Naive thymus-derived CD4-positive, alpha-beta T cell (primary cell): ENCODE measurements around the gene EHHADH. TPM values are rescaled to one million over a fixed set of nuclear protein-coding genes. Genes with fewer than 3 reads are reported as not detected.

Experiments
- ATAC-seq: fragments of 150-1000 bp; cut with Tn5 transposase; 2 replicates; pipeline ENCODE4 v1.10.0; 2021; ENCODE audit warnings: mild to moderate bottlenecking, moderate library complexity
- CTCF ChIA-PET: fragments of 350-600 bp; sonication (Branson Sonifier 250); formaldehyde crosslinking; loops from one replicate; lab custom pipeline; 2021; ENCODE audit warnings: antibody characterized with exemption; lab: Charles Lee
- POLR2A ChIA-PET: fragments of 350-600 bp; sonication (Branson Sonifier 250); formaldehyde crosslinking; loops from one replicate; lab custom pipeline; 2021; ENCODE audit warnings: antibody characterized with exemption, inconsistent platforms; lab: Charles Lee
- DNase-seq, 9 donors: peaks; one replicate each; pipeline versions ENCODE4 v3.0.0 to v3.0.0-alpha.2; 2020 to 2022; ENCODE audit warnings: mixed read lengths in 1 of 9
- H3K27ac ChIP-seq: one replicate; pipeline ENCODE4 v1.7.0; 2013; ENCODE audit warnings: mild to moderate bottlenecking, low read depth, low read length, moderate library complexity
- H3K27me3 ChIP-seq, 2 donors: one replicate each; pipeline ENCODE4 v1.7.0; 2013; ENCODE audit warnings: low read length in 2 of 2, mild to moderate bottlenecking in 2 of 2, moderate library complexity in 2 of 2; ENCODE audit not compliant: control insufficient read depth in 2 of 2, insufficient read depth in 2 of 2
- H3K36me3 ChIP-seq, 3 experiments: 1 replicate in 2 of 3; 2 replicates in 1 of 3; pipeline ENCODE4 v1.7.0; 2013; ENCODE audit warnings: low read length in 3 of 3, mild to moderate bottlenecking in 3 of 3, moderate library complexity in 1 of 3; ENCODE audit not compliant: insufficient read depth in 3 of 3, control insufficient read depth in 2 of 3
- H3K4me1 ChIP-seq, 2 donors: one replicate each; pipeline ENCODE4 v1.7.0; 2013; ENCODE audit warnings: low read length in 2 of 2, mild to moderate bottlenecking in 2 of 2, moderate library complexity in 1 of 2; ENCODE audit not compliant: control insufficient read depth in 2 of 2, insufficient read depth in 2 of 2
- H3K4me3 ChIP-seq: 2 replicates; pipeline ENCODE4 v1.7.0; 2013; ENCODE audit warnings: mild to moderate bottlenecking, low read length
- H3K9me3 ChIP-seq, 3 experiments: 1 replicate in 2 of 3; 2 replicates in 1 of 3; pipeline ENCODE4 v1.7.0; 2013; ENCODE audit warnings: low read length in 3 of 3; ENCODE audit not compliant: control insufficient read depth in 2 of 3
- H3K27ac Mint-ChIP-seq, 9 donors: one replicate each; pipeline ENCODE4 v1.8.0; 2020 to 2022; ENCODE audit warnings: mixed read lengths in 9 of 9, mild to moderate bottlenecking in 8 of 9, moderate library complexity in 5 of 9, inconsistent platforms in 2 of 9
- H3K27me3 Mint-ChIP-seq, 5 donors: one replicate each; pipeline ENCODE4 v1.8.0; 2021 to 2022; ENCODE audit warnings: mixed read lengths in 5 of 5, mild to moderate bottlenecking in 1 of 5
- H3K36me3 Mint-ChIP-seq, 5 donors: one replicate each; pipeline ENCODE4 v1.8.0; 2020 to 2022; ENCODE audit warnings: mixed read lengths in 5 of 5, mild to moderate bottlenecking in 3 of 5, inconsistent platforms in 1 of 5
- H3K4me1 Mint-ChIP-seq, 7 donors: one replicate each; pipeline ENCODE4 v1.8.0; 2020 to 2022; ENCODE audit warnings: mixed read lengths in 7 of 7, mild to moderate bottlenecking in 3 of 7, inconsistent platforms in 1 of 7
- H3K4me3 Mint-ChIP-seq, 10 donors: one replicate each; pipeline ENCODE4 v1.8.0; 2020 to 2022; ENCODE audit warnings: mild to moderate bottlenecking in 10 of 10, mixed read lengths in 10 of 10, moderate library complexity in 6 of 10, inconsistent platforms in 2 of 10
- H3K9me3 Mint-ChIP-seq, 11 donors: one replicate each; pipeline ENCODE4 v1.8.0; 2020 to 2022; ENCODE audit warnings: mixed read lengths in 11 of 11, mild to moderate bottlenecking in 4 of 11, inconsistent platforms in 1 of 11, moderate library complexity in 1 of 11
- intact Hi-C, 2 donors: fragments of 100-400 bp; cut with micrococcal nuclease; formaldehyde crosslinking; loops; one replicate each; pipeline ENCODE4 v1.15.1; 2023
- polyA plus RNA-seq, 2 donors: library from polyadenylated mRNA; unstranded; fragments of 300-500 nt; fragmentation: Illumina TruSeq; gene quantifications; one replicate each; pipeline ENCODE4 v1.2.3, GENCODE V29; 2021
- total RNA-seq, 6 experiments: library from RNA in 5 of 6; stranded (reverse) in 5 of 6; gene quantifications; 1 replicate in 5 of 6; 2 replicates in 1 of 6; pipeline ENCODE4 v1.2.3 and lab custom pipeline; 2021 to 2026

The EHHADH gene
- total and polyA plus RNA-seq, 7 experiments from 2014 or later = 0.45 to 1.7 (median 1.3) TPM

DNA sequence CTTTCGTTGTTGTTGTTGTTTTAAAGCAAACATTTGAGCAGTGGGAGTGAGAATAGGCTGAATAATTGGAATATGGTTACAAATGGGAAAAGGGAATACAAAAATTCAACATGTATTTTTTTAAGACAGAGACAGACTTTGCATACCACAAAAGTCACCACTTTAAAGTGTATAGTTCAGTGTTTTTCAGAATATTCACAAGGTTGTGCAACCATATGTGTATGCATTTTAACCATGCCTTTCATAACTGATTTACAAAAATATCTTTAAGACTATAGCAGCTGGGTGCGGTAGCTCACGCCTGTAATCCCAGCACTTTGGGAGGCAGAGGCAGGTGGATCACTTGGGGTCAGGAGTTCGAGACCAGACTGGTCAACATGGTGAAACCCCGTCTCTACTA is 41.3 kb downstream of the EHHADH start:
- no peaks in the 10 kb centered on the region for H3K9me3 ChIP-seq
- H3K4me3 Mint-ChIP-seq = no peak overlapping the region
- H3K27ac ChIP-seq = no peak overlapping the region
- no peaks in the 10 kb centered on the region for H3K4me1 Mint-ChIP-seq
- H3K27ac Mint-ChIP-seq = no peak overlapping the region
- H3K36me3 ChIP-seq = no peaks in the 10 kb centered on the region
- no peaks in the 10 kb centered on the region for H3K4me1 ChIP-seq
- H3K27me3 ChIP-seq = no peaks in the 10 kb centered on the region
- no peak overlapping the region for H3K4me3 ChIP-seq
- no peak for ATAC-seq
- ChIA-PET POLR2A (no interaction called here), CTCF (no interaction called here)
- no peak for DNase-seq
- H3K36me3 Mint-ChIP-seq = peaks cover 0 to 4% (median 0%) of the 10 kb centered on the region in 5 donors
- intact Hi-C loops = no loop called here
- no peaks in the 10 kb centered on the region for H3K27me3 Mint-ChIP-seq
- no peaks in the 10 kb centered on the region for H3K9me3 Mint-ChIP-seq

DNA sequence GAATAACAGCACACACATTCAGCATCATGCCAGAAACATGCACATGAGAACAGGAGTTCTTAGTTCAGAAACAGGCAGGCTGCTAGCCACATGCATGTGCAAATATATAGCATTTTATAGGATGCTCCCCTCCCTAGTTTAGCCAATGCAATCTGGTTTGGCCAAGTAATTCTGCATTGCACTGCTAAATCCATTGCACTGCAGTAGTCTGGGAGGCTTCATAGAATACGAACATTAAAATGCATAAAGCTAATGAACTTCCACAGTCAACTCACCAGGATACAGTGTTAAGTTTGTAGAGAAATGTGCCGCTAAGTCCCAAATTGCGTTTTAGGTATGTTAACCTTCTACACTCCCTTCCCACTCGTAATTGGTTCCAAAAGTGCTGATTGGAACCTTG is 41.8 kb downstream of the EHHADH start:
- Histone ChIP-seq H3K9me3 (no peaks in the 10 kb centered on the region), H3K36me3 (no peaks in the 10 kb centered on the region), H3K27me3 (no peaks in the 10 kb centered on the region), H3K27ac (no peak overlapping the region), H3K4me3 (no peak overlapping the region), H3K4me1 (no peaks in the 10 kb centered on the region)
- no peak for ATAC-seq
- Mint-ChIP-seq H3K4me1 (no peaks in the 10 kb centered on the region), H3K27ac (no peak overlapping the region), H3K27me3 (no peaks in the 10 kb centered on the region), H3K36me3 (peaks cover 0 to 4% (median 0%) of the 10 kb centered on the region in 5 donors), H3K4me3 (no peak overlapping the region), H3K9me3 (no peaks in the 10 kb centered on the region)
- ChIA-PET POLR2A (no interaction called here), CTCF (no interaction called here)
- DNase-seq = no peak
- intact Hi-C loops = no loop called here

DNA sequence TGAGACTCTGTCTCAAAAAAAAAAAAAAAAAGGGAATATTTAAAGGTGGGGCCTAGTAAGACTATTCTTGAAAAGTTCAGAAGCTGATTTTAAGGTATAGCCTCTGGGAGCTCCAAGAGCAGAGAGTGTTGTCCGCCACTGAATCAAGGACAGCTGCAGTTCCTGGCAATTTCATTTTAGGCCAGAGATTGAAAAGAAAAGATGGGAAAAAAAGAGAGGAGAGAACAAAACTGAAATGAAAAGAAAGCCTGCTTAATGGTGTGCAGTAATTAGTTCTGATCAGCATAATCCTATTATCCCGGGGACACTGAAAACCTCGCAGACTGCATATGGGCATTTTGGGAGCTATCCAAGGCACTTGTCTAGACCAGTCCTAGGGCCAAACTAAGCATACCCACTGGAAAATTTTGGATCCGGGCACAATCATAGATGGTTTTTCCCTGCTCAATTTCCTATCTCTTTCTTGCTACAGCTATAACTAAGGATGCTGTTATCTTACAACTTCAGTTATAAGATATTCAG is 43.2 kb downstream of the EHHADH start:
- DNase-seq = no peak
- H3K36me3 ChIP-seq = no peaks in the 10 kb centered on the region
- intact Hi-C loops = no loop called here
- Mint-ChIP-seq H3K27ac (no peak overlapping the region), H3K36me3 (peaks cover 0 to 4% (median 0%) of the 10 kb centered on the region in 5 donors), H3K4me1 (no peaks in the 10 kb centered on the region), H3K4me3 (no peak overlapping the region), H3K9me3 (no peaks in the 10 kb centered on the region), H3K27me3 (no peaks in the 10 kb centered on the region)
- no peak overlapping the region for H3K4me3 ChIP-seq
- ATAC-seq = no peak
- H3K4me1 ChIP-seq = no peaks in the 10 kb centered on the region
- H3K9me3 ChIP-seq = no peaks in the 10 kb centered on the region
- ChIA-PET POLR2A (no interaction called here), CTCF (no interaction called here)
- no peak overlapping the region for H3K27ac ChIP-seq
- H3K27me3 ChIP-seq = no peaks in the 10 kb centered on the region

DNA sequence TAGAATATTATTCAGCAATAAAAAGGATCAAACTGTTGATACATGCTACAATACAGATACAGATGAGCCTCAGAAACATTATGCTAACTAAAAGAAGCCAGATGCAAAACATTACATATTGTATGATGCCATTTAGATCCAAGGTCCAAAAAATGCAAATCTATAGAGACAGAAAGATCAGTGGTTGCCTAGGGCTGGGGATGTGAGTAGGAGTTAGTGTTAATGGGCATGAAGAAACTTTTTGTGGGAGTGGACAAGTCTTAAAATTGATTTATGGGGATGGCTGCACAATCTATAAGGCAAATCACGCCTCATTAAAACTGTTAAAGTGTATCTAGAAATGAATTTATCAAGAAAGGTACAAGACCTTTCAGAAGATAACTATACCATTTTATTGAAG is 45.0 kb downstream of the EHHADH start:
- Mint-ChIP-seq H3K9me3 (no peaks in the 10 kb centered on the region), H3K4me1 (no peaks in the 10 kb centered on the region), H3K27ac (no peak overlapping the region), H3K27me3 (no peaks in the 10 kb centered on the region), H3K36me3 (peaks cover 0 to 7% (median 0%) of the 10 kb centered on the region in 5 donors), H3K4me3 (no peak overlapping the region)
- no peaks in the 10 kb centered on the region for H3K36me3 ChIP-seq
- H3K27me3 ChIP-seq = no peaks in the 10 kb centered on the region
- no peaks in the 10 kb centered on the region for H3K9me3 ChIP-seq
- ATAC-seq (no peak), DNase-seq (no peak)
- H3K4me1 ChIP-seq = no peaks in the 10 kb centered on the region
- intact Hi-C loops = no loop called here
- ChIA-PET CTCF (no interaction called here), POLR2A (no interaction called here)
- no peak overlapping the region for H3K27ac ChIP-seq
- no peak overlapping the region for H3K4me3 ChIP-seq

DNA sequence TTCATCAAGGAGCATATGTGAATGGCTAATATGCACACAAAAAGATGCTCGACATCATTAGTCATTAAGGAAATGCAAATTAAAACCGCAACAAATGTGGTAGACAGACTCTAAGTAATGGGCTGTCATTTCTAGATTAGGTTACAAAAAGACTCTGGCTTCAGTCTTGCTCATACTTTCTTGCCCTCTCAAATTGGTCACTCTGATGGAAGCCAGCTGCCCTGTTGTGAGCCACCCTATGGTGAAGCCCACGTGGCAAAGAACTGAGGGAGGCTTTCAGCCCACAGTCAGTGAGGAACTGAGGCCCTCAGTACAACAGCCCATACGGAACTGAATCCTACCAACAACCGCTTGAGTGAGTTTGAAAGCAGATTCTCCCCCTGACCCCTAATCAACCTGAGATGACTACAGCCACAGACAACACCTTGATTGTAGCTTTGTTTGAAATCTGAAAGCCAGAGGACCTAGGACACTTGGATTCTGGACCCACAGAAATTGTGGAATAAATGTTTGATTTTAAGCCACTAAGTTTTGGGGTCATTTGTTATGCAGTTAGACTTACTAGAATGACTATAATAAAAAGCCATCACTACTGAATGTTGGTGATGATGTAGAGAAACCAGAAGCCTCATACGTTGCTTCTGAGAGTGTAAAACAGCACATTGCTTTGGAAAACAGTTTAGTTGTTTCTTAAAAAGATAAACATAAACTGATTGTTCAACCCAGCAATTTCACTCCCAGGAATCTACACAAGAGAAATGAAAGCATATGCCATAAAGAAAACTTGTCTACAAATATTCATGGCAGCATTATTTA is 45.7 kb downstream of the EHHADH start:
- intact Hi-C loops = no loop called here
- no peaks in the 10 kb centered on the region for H3K27me3 Mint-ChIP-seq
- Histone ChIP-seq H3K27ac (no peak overlapping the region), H3K36me3 (no peaks in the 10 kb centered on the region), H3K4me3 (no peak overlapping the region), H3K27me3 (no peaks in the 10 kb centered on the region), H3K9me3 (no peaks in the 10 kb centered on the region), H3K4me1 (no peaks in the 10 kb centered on the region)
- H3K9me3 Mint-ChIP-seq = no peaks in the 10 kb centered on the region
- ChIA-PET POLR2A (no interaction called here), CTCF (no interaction called here)
- H3K4me3 Mint-ChIP-seq = no peak overlapping the region
- H3K27ac Mint-ChIP-seq = no peak overlapping the region
- no peak for ATAC-seq
- peaks cover 0 to 7% (median 4%) of the 10 kb centered on the region in 5 donors for H3K36me3 Mint-ChIP-seq
- no peak for DNase-seq
- H3K4me1 Mint-ChIP-seq = no peaks in the 10 kb centered on the region

DNA sequence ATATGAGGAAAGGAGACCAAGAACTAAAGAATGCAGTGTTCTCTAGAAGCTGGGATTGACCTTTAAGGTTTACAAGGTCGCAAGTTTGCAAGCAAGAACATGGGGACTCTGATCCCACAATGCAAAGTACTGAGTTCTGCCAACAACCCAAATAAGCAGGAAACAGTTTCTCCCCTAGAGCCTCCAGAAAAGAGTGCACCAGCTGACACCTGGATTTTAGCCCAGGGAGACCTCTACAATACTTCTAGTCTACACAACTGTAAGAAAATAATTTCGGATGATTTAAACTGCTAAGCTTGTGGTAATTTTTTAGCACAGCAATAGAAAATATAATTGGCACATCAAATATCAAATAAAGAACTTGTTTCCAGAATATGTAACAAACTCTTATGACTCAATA is 46.4 kb downstream of the EHHADH start:
- H3K4me3 ChIP-seq = no peak overlapping the region
- DNase-seq (no peak), ATAC-seq (no peak)
- Mint-ChIP-seq H3K4me1 (no peaks in the 10 kb centered on the region), H3K9me3 (no peaks in the 10 kb centered on the region), H3K27ac (no peak overlapping the region), H3K4me3 (no peak overlapping the region), H3K27me3 (no peaks in the 10 kb centered on the region), H3K36me3 (peaks cover 0 to 7% (median 4%) of the 10 kb centered on the region in 5 donors)
- ChIA-PET POLR2A (no interaction called here), CTCF (no interaction called here)
- no peaks in the 10 kb centered on the region for H3K9me3 ChIP-seq
- no peak overlapping the region for H3K27ac ChIP-seq
- no peaks in the 10 kb centered on the region for H3K4me1 ChIP-seq
- intact Hi-C loops = no loop called here
- H3K36me3 ChIP-seq = no peaks in the 10 kb centered on the region
- no peaks in the 10 kb centered on the region for H3K27me3 ChIP-seq

DNA sequence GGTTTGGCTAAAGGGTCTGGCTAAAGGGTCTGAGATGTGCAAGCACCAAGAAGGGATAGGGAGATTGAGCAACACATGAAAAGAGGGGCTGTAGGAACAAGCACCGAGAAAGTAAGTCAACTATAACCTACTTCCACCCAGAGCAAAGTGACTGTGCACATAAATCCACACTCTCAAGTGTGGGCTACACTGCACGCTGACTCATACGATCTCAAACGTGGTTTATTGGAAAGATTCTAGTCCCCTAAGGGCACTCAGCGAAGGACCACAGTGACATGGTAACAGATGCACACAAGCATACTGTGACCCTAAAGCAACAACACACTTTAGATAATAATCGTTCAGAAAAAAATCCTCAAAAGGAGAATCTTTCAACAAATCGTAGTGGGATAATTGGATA is 48.0 kb downstream of the EHHADH start:
- ChIA-PET CTCF (no interaction called here), POLR2A (no interaction called here)
- Histone ChIP-seq H3K27ac (no peak overlapping the region), H3K27me3 (no peaks in the 10 kb centered on the region), H3K36me3 (no peaks in the 10 kb centered on the region), H3K4me1 (no peaks in the 10 kb centered on the region), H3K9me3 (no peaks in the 10 kb centered on the region), H3K4me3 (no peak overlapping the region)
- H3K27ac Mint-ChIP-seq = no peak overlapping the region
- ATAC-seq = no peak
- peaks cover 0 to 13% (median 10%) of the 10 kb centered on the region in 5 donors for H3K36me3 Mint-ChIP-seq
- DNase-seq = no peak
- H3K4me1 Mint-ChIP-seq = no peaks in the 10 kb centered on the region
- no peaks in the 10 kb centered on the region for H3K27me3 Mint-ChIP-seq
- intact Hi-C loops = no loop called here
- H3K9me3 Mint-ChIP-seq = no peaks in the 10 kb centered on the region
- H3K4me3 Mint-ChIP-seq = no peak overlapping the region
